SIG-M5 treated with dmso at 0.1 percent for 504 hours (cell line): Measurements from ENCODE around the gene PNPLA7.
"Not testable (repeated sequence)": the region's sequence is repeated elsewhere in the genome, so short reads cannot be mapped to it uniquely, and the experiment has no call there.

ENCODE experiments used
- DNase-seq: peaks from one replicate; lab custom pipeline; 2025; ENCODE audit not compliant: unreplicated experiment; lab: John Stamatoyannopoulos, UW

The PNPLA7 gene

GRCh38 chr9:137426018-137426681, 124.1 kb downstream of the PNPLA7 start:
- DNase-seq = no peak

- DNase-seq = no peak
These were observed 126.5 kb downstream of the PNPLA7 start for GRCh38 chr9:137423514-137424291.

- DNase-seq = peak; percentile 84
These were observed 127.3 kb downstream of the PNPLA7 start, which contains the start of the genes EXD3 and NOXA1 for GRCh38 chr9:137422604-137423513. EXD3 (minus strand) TSS chr9:137423162; CDS start chr9:137395357, 27,805 bp downstream. NOXA1 (plus strand) TSS chr9:137423393; CDS start chr9:137423530, 137 bp downstream.

- no peak for DNase-seq
These were observed 128.2 kb downstream of the PNPLA7 start for GRCh38 chr9:137421838-137422603.

GRCh38 chr9:137417161-137418021, 132.8 kb downstream of the PNPLA7 start:
- no peak for DNase-seq

GRCh38 chr9:137416563-137417151, 133.5 kb downstream of the PNPLA7 start:
- DNase-seq = no peak

GRCh38 chr9:137416006-137416562, 134.1 kb downstream of the PNPLA7 start:
- no peak for DNase-seq

GRCh38 chr9:137415451-137415850, 134.8 kb downstream of the PNPLA7 start:
- DNase-seq = no peak

- no peak for DNase-seq
These were observed 137.8 kb downstream of the PNPLA7 start for GRCh38 chr9:137412431-137412830.

GRCh38 chr9:137411645-137412380, 138.4 kb downstream of the PNPLA7 start:
- no peak for DNase-seq

GRCh38 chr9:137411260-137411644, 138.9 kb downstream of the PNPLA7 start:
- no peak for DNase-seq

GRCh38 chr9:137410891-137411249, 139.3 kb downstream of the PNPLA7 start:
- DNase-seq = no peak

GRCh38 chr9:137410236-137410890, 139.8 kb downstream of the PNPLA7 start:
- DNase-seq = not testable (repeated sequence)
